GM18861 (cell line): ENCODE measurements around the gene VPS54.

Experiments
- ATAC-seq: cut with Tn5 transposase; IDR thresholded peaks from one replicate; pipeline ENCODE4 v1.9.1; 2021; ENCODE audit not compliant: unreplicated experiment

VPS54 gene

GRCh38 chr2:63846487-63846886 lies 172.7 kb downstream of the VPS54 start:
- no peak for ATAC-seq

GRCh38 chr2:63845866-63846265 lies 173.4 kb downstream of the VPS54 start:
- no peak for ATAC-seq

GRCh38 chr2:63844616-63845015 lies 174.6 kb downstream of the VPS54 start:
- ATAC-seq, result no peak

- ATAC-seq, result no peak
Observed at GRCh38 chr2:63843791-63844190, 175.4 kb downstream of the VPS54 start.

GRCh38 chr2:63843093-63843492 lies 176.1 kb downstream of the VPS54 start:
- no peak for ATAC-seq

GRCh38 chr2:63842149-63843061 lies 176.8 kb downstream of the VPS54 start:
- ATAC-seq, result no peak
